Neural cell (in vitro differentiated cells): ENCODE results near the gene UNC79. TPM values are rescaled to one million over a fixed set of nuclear protein-coding genes. Genes with fewer than 3 reads are reported as not detected.

Experiments used
- H2AFZ ChIP-seq: fragments of 200-600, 300-800 bp; sonication (generic), shearing (Covaris generic); 2 replicates; pipeline ENCODE4 v1.6.0; 2014; ENCODE audit warnings: low read depth, mild to moderate bottlenecking, antibody characterized with exemption, low read length, moderate library complexity
- H3F3A ChIP-seq: fragments of 200-600 bp; shearing (Covaris generic); 2 replicates; pipeline ENCODE4 v1.6.1; 2016; ENCODE audit warnings: mild to moderate bottlenecking, moderate library complexity, mixed read lengths, antibody characterized with exemption, low read length; ENCODE audit not compliant: insufficient read depth, poor library complexity, severe bottlenecking
- H3K27ac ChIP-seq: fragments of 200-600, 300-800 bp; sonication (generic), shearing (Covaris generic); 2 replicates; pipeline ENCODE4 v1.5.1; 2014; ENCODE audit warnings: mild to moderate bottlenecking, low read length, moderate library complexity
- H3K27me3 ChIP-seq: fragments of 300-800, 200-600 bp; sonication (generic), shearing (Covaris generic); 2 replicates; pipeline ENCODE4 v1.6.0; 2014; ENCODE audit warnings: mild to moderate bottlenecking, low read depth, low read length, moderate library complexity; ENCODE audit not compliant: insufficient read depth
- H3K36me3 ChIP-seq: fragments of 300-800, 200-600 bp; sonication (generic), shearing (Covaris generic); 2 replicates; pipeline ENCODE4 v1.5.1; 2014; ENCODE audit warnings: mild to moderate bottlenecking, antibody characterized with exemption, low read length, moderate library complexity; ENCODE audit not compliant: insufficient read depth
- H3K4me2 ChIP-seq: fragments of 300-800, 200-600 bp; sonication (generic), shearing (Covaris generic); 2 replicates; pipeline ENCODE4 v1.6.0; 2014; ENCODE audit warnings: mild to moderate bottlenecking, low read length
- H3K4me3 ChIP-seq: fragments of 300-800, 200-600 bp; sonication (generic), shearing (Covaris generic); 2 replicates; pipeline ENCODE4 v1.5.1; 2014; ENCODE audit warnings: mild to moderate bottlenecking, low read length, moderate library complexity
- H3K79me2 ChIP-seq: fragments of 200-600 bp; shearing (Covaris generic); replicated peaks from 2 replicates; pipeline ENCODE4 v1.6.0; 2014; ENCODE audit warnings: mild to moderate bottlenecking, low read length, moderate library complexity; ENCODE audit not compliant: insufficient read depth
- H3K9ac ChIP-seq: fragments of 300-800, 200-600 bp; sonication (generic), shearing (Covaris generic); 2 replicates; pipeline ENCODE4 v1.6.1; 2016; ENCODE audit warnings: mild to moderate bottlenecking, low read length, mixed read lengths
- H3K9me2 ChIP-seq: fragments of 200-600 bp; shearing (Covaris generic); 2 replicates; pipeline ENCODE4 v1.6.1; 2016; ENCODE audit warnings: mild to moderate bottlenecking, low read length, mixed read lengths; ENCODE audit not compliant: insufficient read depth
- H3K9me3 ChIP-seq: fragments of 200-600, 300-800 bp; sonication (generic), shearing (Covaris generic); 2 replicates; pipeline ENCODE4 v1.6.1; 2016; ENCODE audit warnings: mild to moderate bottlenecking, mixed run types, low read length, moderate library complexity, mixed read lengths
- H4K20me1 ChIP-seq: fragments of 200-600 bp; shearing (Covaris generic); 2 replicates; pipeline ENCODE4 v1.6.1; 2016; ENCODE audit warnings: mild to moderate bottlenecking, mixed run types; ENCODE audit not compliant: insufficient read depth
- EP300 ChIP-seq: fragments of 450-650 bp; conservative IDR thresholded peaks from 2 replicates; pipeline ENCODE4 v1.6.1; 2014; ENCODE audit warnings: antibody characterized with exemption, mild to moderate bottlenecking, moderate library complexity; ENCODE audit not compliant: poor library complexity, severe bottlenecking
- EZH2 ChIP-seq: fragments of 200-600, 300-800 bp; shearing (Covaris generic), sonication (generic); IDR thresholded peaks from 2 replicates; pipeline ENCODE4 v1.6.1; 2014; ENCODE audit warnings: antibody characterized with exemption, low read length, borderline replicate concordance, mild to moderate bottlenecking; ENCODE audit not compliant: insufficient read depth, poor library complexity, severe bottlenecking
- MXI1 ChIP-seq: fragments of 450-650 bp; conservative IDR thresholded peaks from 2 replicates; pipeline ENCODE4 v1.6.1; 2014; ENCODE audit warnings: antibody characterized with exemption, mild to moderate bottlenecking; ENCODE audit not compliant: poor library complexity, severe bottlenecking
- POLR2AphosphoS5 ChIP-seq: IDR thresholded peaks from 2 replicates; pipeline ENCODE4 v1.6.1; 2012
- RAD21 ChIP-seq: fragments of 450-650 bp; conservative IDR thresholded peaks from 2 replicates; pipeline ENCODE4 v1.6.1; 2014; ENCODE audit warnings: antibody characterized with exemption, mild to moderate bottlenecking, moderate library complexity
- SMC3 ChIP-seq: fragments of 450-650 bp; conservative IDR thresholded peaks from 2 replicates; pipeline ENCODE4 v1.6.1; 2014; ENCODE audit warnings: antibody characterized with exemption, mild to moderate bottlenecking, moderate library complexity; ENCODE audit not compliant: poor library complexity
- TAF1 ChIP-seq: IDR thresholded peaks from 2 replicates; pipeline ENCODE4 v1.6.1; 2012; ENCODE audit warnings: low read depth
- polyA plus RNA-seq: library from polyadenylated mRNA; depleted of rRNA; stranded (reverse); fragments of >200 nt; gene quantifications from 2 replicates; pipeline ENCODE4 v1.2.3, GENCODE V29; 2014
- TF ChIP-seq, protein P1 (sequence below): IDR thresholded peaks from 2 replicates; pipeline ENCODE4 v1.6.1; 2012; ENCODE audit warnings: borderline replicate concordance
- TF ChIP-seq, protein P2 (sequence below): fragments of 450-650 bp; IDR thresholded peaks from 2 replicates; pipeline ENCODE4 v1.5.1; 2014; ENCODE audit warnings: antibody characterized with exemption, mild to moderate bottlenecking, moderate library complexity; ENCODE audit not compliant: poor library complexity, severe bottlenecking

The UNC79 gene
- polyA plus RNA-seq, 1 donor from 2014 or later = 22.6 TPM

DNA sequence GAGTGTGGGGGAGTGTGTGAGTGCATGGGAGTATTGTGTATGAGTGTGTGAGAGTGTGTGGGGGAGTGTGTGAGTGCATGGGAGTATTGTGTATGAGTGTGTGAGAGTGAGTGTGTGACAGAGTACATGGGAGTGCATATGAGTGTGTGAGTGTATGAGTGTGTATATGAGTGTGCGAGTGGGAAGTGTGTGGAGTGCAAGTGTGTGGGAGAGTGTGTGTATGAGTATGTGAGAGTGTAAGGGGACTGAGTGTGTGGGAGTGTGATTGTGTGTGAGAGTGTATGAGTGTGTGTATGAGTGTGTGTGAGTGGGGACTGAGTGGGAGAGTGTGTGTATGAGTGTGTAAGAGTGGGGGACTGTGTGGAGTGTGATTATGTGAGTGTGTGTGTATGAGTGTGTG lies 316.8 kb downstream of the UNC79 start:
- H3K27me3 ChIP-seq = no peaks in the 10 kb centered on the region
- H3K9ac ChIP-seq = no peak overlapping the region
- no peaks in the 10 kb centered on the region for H4K20me1 ChIP-seq
- no peaks in the 10 kb centered on the region for H3F3A ChIP-seq
- H3K4me3 ChIP-seq = no peak overlapping the region
- H2AFZ ChIP-seq = no peak overlapping the region
- TF ChIP-seq SMC3 (no peak), POLR2AphosphoS5 (no peak), EZH2 (no peak), MXI1 (no peak), TAF1 (no peak), EP300 (no peak), RAD21 (no peak)
- TF ChIP-seq, protein P1, sequence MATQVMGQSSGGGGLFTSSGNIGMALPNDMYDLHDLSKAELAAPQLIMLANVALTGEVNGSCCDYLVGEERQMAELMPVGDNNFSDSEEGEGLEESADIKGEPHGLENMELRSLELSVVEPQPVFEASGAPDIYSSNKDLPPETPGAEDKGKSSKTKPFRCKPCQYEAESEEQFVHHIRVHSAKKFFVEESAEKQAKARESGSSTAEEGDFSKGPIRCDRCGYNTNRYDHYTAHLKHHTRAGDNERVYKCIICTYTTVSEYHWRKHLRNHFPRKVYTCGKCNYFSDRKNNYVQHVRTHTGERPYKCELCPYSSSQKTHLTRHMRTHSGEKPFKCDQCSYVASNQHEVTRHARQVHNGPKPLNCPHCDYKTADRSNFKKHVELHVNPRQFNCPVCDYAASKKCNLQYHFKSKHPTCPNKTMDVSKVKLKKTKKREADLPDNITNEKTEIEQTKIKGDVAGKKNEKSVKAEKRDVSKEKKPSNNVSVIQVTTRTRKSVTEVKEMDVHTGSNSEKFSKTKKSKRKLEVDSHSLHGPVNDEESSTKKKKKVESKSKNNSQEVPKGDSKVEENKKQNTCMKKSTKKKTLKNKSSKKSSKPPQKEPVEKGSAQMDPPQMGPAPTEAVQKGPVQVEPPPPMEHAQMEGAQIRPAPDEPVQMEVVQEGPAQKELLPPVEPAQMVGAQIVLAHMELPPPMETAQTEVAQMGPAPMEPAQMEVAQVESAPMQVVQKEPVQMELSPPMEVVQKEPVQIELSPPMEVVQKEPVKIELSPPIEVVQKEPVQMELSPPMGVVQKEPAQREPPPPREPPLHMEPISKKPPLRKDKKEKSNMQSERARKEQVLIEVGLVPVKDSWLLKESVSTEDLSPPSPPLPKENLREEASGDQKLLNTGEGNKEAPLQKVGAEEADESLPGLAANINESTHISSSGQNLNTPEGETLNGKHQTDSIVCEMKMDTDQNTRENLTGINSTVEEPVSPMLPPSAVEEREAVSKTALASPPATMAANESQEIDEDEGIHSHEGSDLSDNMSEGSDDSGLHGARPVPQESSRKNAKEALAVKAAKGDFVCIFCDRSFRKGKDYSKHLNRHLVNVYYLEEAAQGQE = no peak
- TF ChIP-seq, protein P2, sequence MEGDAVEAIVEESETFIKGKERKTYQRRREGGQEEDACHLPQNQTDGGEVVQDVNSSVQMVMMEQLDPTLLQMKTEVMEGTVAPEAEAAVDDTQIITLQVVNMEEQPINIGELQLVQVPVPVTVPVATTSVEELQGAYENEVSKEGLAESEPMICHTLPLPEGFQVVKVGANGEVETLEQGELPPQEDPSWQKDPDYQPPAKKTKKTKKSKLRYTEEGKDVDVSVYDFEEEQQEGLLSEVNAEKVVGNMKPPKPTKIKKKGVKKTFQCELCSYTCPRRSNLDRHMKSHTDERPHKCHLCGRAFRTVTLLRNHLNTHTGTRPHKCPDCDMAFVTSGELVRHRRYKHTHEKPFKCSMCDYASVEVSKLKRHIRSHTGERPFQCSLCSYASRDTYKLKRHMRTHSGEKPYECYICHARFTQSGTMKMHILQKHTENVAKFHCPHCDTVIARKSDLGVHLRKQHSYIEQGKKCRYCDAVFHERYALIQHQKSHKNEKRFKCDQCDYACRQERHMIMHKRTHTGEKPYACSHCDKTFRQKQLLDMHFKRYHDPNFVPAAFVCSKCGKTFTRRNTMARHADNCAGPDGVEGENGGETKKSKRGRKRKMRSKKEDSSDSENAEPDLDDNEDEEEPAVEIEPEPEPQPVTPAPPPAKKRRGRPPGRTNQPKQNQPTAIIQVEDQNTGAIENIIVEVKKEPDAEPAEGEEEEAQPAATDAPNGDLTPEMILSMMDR = no peak
- no peak overlapping the region for H3K4me2 ChIP-seq
- H3K9me2 ChIP-seq = no peaks in the 10 kb centered on the region
- no peaks in the 10 kb centered on the region for H3K79me2 ChIP-seq
- no peaks in the 10 kb centered on the region for H3K36me3 ChIP-seq
- H3K9me3 ChIP-seq = no peaks in the 10 kb centered on the region
- no peak overlapping the region for H3K27ac ChIP-seq

DNA sequence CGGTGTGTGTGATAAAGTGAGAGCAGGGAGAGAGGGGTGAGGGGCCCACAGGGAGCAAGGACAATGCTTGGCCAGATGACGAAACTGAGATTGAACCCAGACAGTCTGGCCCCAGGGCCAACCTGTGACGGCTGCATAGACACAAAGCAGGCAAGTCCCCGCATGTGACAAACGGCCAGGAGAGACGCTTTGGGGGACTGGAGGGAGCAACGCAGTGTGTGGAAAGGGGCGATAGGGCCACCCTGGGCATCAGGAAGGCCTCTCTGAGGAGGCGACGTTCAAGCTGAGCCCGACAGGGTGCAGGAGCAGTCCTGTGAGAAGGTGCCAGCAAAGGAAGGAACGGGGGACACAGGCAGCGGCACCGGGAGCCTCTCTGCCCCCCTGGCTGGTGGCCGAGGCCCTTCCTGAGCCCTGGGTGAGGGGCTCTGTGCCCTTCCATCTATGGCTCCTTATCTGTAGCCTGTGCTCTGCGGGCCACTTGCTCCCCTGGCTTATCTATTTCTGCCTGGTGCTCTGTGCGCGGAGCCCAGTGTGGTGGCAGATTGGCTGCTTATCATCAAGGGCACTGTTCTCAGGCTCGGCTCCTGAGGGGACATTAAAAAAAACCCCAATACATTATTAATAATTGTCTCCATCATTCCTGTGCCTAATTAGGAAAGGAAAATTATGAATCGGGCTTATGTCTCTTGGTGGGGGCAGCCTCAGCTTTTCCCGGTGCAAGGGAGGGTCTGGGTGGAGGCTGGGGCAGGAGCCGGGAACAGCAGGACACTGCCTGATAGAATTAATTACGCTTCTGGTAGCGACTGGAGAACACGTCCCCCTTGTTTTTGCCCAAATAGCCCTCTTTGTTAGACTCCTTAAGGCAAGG lies 317.7 kb downstream of the UNC79 start:
- Histone ChIP-seq H3K9ac (no peak overlapping the region), H3K4me3 (no peak overlapping the region)
- TF ChIP-seq POLR2AphosphoS5 (no peak), RAD21 (no peak), MXI1 (no peak), SMC3 (no peak), EP300 (no peak), TAF1 (no peak), EZH2 (no peak)
- TF ChIP-seq, protein P2 = no peak
- TF ChIP-seq, protein P1 = no peak

More for the DNA sequence above, 317.7 kb downstream of the UNC79 start:
- no peaks in the 10 kb centered on the region for H3F3A ChIP-seq
- no peaks in the 10 kb centered on the region for H3K79me2 ChIP-seq
- H3K27me3 ChIP-seq = no peaks in the 10 kb centered on the region
- H3K9me3 ChIP-seq = no peaks in the 10 kb centered on the region
- no peak overlapping the region for H2AFZ ChIP-seq
- H4K20me1 ChIP-seq = no peaks in the 10 kb centered on the region
- H3K4me2 ChIP-seq = no peak overlapping the region
- H3K27ac ChIP-seq = no peak overlapping the region
- no peaks in the 10 kb centered on the region for H3K9me2 ChIP-seq
- H3K36me3 ChIP-seq = no peaks in the 10 kb centered on the region
